GM18517 (cell line): ENCODE measurements around the gene TRIP10.
"Not testable (repeated sequence)": the region's sequence is repeated elsewhere in the genome, so short reads cannot be mapped to it uniquely, and the experiment has no call there.

Experiments
- ATAC-seq: cut with Tn5 transposase; IDR thresholded peaks from one replicate; pipeline ENCODE4 v1.9.1; 2021; ENCODE audit warnings: mild to moderate bottlenecking, moderate library complexity; ENCODE audit not compliant: unreplicated experiment

The TRIP10 gene

GRCh38 chr19:6765738-6766356 is 26.4 kb downstream of the TRIP10 start:
- ATAC-seq = no peak

DNA sequence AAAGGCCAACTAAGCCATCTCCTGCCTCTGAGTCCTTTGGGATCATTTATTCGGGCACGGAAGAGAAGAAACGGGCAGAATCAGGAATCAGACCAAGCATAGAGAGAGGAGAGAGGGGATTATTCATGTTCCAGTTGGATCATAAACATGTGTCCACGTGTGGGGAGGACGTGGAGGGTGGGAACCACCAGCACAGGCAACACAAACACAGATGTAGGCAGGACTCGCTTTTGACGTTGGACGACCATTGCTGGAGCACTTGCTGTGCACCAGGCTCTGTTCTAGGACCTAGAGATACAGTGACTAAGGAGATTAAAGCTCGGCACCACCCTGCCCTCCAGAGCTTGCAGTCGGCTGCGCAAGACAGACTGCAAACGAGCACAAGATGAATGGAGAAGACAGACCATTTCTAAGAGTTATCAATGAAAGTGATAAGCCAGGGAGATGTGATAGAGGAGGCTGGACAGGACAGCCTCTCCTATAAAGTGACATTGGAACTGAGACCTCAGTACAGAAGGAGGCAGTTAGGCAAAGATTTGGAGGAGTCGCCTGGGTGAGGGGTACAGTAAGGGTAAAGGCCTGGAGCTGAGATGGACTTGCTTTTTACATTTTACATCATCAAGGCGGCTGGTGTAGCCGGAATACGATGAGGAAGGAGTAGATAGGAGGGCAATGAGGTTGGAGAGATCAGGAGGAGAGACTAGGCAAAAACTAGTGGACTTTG is 27.0 kb downstream of the TRIP10 start:
- no peak for ATAC-seq

GRCh38 chr19:6767081-6767356 is 27.5 kb downstream of the TRIP10 start:
- no peak for ATAC-seq

DNA sequence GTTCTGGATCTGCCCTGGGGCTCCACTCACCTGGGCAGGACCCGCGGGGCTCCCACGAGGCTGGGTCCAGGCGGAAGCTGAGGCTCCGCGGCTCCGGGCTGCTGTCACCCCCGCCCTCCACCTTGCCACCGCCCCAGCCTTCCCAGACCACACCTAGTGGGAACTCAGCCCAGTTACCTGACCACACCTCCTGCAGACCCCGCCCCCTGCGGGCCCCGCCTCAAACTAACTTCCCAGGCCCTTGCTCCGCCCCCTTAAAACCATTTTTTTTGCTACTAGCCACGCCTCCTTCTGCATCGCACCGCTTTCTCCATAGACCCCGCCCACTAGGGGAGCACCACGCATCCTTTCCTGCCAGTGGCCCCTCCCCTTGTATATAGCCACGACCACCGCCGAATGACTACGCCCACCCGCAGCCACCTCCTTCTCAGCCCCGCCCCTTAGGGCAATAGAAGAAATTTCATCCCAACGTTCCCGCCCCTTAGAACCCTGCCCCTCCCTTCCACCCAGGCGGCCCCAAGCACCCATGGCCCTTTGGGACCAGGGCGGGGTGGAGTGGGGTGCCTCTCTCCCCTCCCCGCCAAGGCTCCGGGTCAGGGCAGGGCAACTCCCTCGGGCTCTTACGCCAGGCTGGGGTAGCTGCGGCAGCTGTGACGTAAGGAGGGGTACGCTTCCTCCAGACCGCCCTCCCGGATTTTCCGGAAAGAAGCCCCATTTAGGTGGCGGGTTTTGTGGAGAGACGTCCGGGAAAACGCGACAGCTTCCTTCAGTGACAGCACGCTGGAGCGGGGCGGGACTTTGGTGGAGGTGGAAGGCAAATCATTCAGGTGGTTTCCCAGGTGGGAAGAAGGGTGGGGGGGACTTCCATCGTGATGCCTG is 28.1 kb downstream of the TRIP10 start, which contains the start of gene SH2D3A:
Gene SH2D3A, minus strand, starts transcription at position 79 of the 879 bp plus-strand sequence. CDS start 3,687 bp downstream, outside the sequence.
- ATAC-seq = peak; percentile 75

DNA sequence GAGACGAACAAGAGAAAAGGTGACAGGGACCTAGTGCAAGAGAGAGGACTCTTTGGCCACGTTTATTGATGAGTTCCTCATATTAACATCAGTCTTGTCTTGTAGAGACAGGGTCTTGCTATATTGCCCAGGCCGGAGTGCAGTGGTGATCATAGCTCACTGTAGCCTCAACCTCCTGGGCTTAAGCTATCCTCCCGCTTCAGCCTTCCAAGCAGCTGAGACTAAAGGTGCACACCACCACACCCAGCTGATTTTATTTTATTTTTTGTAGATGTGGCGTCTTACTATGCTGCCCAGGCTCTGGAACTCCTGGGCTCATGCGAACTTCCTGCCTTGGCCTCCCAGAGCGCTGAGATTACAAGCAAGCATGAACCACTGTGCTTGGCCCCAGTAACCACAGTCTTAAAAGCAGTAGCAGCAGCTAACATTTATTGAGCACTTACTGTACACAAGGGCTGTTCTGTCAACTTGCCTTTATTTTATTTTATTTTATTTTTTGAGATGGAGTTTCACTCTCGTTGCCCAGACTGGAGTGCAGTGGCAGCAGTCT is 28.8 kb downstream of the TRIP10 start:
- ATAC-seq = no peak

DNA sequence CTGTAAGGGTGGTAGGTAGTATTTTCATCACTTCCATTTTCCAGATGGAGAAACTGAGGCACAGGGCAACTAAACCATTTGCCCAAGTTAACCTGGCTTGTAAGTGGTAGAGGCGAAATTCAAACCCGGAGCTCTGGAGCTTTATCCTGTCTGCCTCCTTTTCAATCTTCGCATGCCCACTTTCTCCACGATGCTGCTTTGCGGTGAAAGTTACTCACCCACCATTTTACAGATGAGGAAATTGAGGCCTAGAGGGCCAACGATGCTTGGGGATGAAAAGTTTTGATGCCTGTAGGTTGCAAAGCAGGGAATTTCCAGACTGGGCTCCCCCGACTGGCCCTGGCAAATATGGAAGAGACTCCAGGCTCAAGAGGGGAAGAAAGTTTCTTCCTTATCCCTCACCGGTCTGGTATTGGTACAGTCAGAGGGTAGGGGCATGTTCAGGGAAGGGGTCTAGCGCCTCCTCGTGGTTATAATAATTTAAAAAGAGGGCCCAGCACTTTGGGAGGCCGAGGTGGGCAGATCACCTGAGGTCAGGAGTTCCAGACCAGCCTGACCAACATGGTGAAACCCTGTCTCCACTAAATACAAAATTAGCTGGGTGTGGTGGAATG is 29.6 kb downstream of the TRIP10 start:
- ATAC-seq = no peak

DNA sequence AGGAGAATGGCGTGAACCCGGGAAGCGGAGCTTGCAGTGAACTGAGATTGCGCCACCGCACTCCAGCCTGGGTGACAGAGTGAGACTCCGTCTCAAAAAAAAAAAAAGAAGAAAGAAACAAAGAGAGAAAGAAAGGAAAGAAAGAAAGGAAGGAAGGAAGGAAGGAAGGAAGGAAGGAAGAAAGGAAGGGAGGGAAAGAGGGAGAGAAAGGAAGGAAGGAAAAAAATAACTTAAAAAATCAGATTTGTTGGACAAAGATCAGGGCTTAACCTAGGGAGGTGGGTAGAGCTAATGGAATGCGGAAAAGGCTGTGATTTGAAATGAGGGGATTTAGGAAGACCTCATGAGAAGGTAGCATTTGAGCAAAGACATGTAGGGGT is 32.2 kb downstream of the TRIP10 start:
- ATAC-seq = not testable (repeated sequence)

- no peak for ATAC-seq
Observed at GRCh38 chr19:6772028-6772865, 32.8 kb downstream of the TRIP10 start, which contains the start of gene VAV1. VAV1 (plus strand) TSS chr19:6772708; CDS start chr19:6772808, 100 bp downstream.

- no peak for ATAC-seq
Observed at GRCh38 chr19:6772866-6773322, 33.4 kb downstream of the TRIP10 start.

DNA sequence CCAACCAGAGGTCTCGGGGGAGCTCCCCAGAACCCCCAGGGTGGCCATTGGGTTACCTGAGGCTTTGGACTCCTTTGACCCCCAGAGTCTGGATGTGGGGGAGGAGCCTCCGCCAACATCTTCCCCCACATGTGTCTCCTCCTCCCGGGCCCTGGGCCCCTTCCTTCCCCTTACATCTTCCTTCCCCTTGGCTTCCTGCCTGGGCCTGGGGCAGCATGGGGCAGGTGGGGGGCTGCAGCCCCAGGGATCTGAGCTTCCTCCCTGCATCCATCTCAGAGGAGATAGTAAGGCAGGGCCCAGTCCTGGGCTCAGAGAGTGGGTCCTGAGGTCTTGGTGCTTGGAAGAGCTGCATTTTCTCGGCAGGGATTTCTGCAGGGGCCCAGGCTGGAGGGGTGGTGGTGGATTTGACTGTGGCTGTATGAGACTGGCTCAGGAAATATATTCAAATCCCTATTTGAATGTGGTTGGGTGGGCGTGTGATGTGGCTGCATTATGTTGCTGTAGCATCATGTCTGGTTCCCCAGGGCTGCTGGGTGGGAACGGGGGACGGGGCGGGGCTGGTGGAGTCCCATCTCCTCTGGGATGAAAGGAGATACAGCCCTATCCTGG is 33.9 kb downstream of the TRIP10 start:
- no peak for ATAC-seq

DNA sequence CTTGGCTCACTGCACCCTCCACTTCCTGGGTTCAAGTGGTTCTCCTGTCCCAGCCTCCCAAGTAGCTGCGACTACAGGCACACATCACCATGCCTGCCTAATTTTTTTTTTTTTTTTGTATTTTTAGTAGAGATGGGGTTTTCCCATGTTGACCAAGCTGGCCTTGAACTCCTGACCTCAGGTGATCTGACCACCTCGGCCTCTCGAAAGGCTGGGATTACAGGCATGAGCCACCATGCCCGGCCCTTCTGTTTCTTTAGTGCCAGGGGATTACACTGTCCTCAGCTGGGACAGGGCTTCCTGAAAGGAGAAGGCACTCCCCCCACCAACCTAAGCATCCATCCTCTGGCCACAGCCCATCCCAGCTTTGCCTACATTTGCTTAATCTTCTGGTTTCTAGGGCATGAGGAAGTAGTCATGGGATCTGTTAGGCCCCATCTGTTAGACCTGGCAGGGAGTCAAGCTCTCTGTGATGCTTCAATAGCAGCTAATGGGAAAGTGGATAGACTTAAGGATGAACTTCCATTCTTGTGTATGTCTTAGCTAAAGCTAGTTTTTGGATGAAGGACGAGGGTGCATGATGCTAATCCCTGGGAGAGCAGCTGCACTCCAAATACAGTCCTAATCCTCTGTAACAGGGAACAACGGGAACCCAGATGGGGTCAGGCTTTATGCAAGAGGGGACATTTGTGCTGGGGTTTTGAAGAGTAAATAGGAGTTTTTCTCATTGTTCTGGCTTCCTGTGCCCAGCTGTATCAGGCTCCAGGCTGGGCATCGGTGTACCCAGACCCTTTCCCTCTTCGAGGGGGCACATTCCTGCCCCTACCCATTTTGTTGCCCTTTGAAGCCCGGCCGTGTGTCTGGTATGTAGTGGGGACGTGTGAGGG is 35.6 kb downstream of the TRIP10 start:
- no peak for ATAC-seq

GRCh38 chr19:6776045-6776444 is 36.6 kb downstream of the TRIP10 start:
- not testable (repeated sequence) for ATAC-seq

- ATAC-seq = no peak
Observed at GRCh38 chr19:6776999-6777398, 37.5 kb downstream of the TRIP10 start.

DNA sequence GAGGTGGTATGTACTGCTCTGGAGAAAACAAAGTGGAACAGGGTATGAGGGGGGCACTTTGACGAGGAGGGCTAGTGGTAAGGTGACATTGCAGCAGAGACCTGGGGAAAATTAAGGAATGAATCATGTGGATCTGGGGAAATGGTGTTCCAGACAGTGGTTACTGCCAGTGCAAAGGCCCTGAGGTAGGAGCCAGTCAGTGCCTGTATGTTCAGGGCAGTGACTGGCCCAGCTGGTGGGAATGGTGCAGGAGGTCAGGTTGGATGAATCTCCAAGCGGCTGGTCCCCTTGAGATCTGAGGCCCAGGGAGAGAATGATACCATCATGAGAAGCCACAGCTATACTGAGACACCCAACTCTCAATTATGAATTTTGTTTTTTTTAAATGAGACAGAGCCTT is 38.0 kb downstream of the TRIP10 start:
- ATAC-seq = no peak

GRCh38 chr19:6778386-6778785 is 38.9 kb downstream of the TRIP10 start:
- ATAC-seq = no peak

- no peak for ATAC-seq
Observed at GRCh38 chr19:6779206-6779605, 39.7 kb downstream of the TRIP10 start.

DNA sequence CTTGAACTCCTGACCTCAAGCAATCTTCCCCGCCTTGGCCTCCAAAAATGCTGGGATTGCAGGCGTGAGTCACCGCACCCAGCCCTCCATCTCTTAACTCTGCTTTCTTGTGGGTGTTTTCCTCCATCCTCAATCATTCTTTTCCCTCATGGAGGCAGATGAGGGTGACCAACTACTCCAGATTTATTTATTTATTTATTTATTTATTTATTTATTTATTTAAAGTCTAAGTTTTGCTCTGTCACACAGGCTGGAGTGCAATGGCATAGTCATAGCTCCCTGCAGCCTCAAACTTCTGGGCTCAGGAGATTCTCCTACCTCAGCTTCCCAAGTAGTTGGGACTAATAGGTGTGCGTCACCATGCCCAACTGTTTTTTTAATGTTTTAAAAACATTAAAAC is 47.9 kb downstream of the TRIP10 start:
- no peak for ATAC-seq

DNA sequence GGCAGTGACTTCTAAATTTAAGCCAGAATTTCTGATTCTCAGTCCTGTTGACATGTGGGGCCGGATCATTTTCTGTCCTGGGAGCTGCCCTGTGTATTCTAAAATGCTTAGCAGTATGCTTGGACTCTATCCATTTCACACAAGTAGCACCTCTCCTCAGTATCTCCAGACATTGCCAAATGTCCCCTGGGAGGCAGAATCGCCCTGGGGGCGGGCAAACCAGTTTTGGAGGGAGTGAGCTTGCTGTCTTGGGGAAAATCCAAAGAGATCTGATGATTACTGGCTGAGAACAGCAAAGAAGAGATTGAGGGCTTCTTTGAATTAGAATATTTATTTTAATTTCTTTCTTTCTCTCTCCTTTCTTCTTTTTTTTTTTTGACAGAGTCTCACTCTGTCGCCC is 49.4 kb downstream of the TRIP10 start:
- no peak for ATAC-seq
